K562 (cell line): Measurements from ENCODE around the gene G6PD. TPM values are rescaled to one million over a fixed set of nuclear protein-coding genes. Genes with fewer than 3 reads are reported as not detected.

ENCODE experiments used
- ATAC-seq: fragments of 200-7000 bp; cut with Tn5 transposase; 3 replicates; pipeline ENCODE4 v1.9.1; 2020; ENCODE audit warnings: moderate library complexity
- BruUV-seq: library from RNA; stranded (reverse); fragments of 400-500 nt; replicated peaks from 2 replicates; lab custom pipeline; 2021; lab: Mats Ljungman, UMichigan
- CTCF ChIA-PET: fragments of 300-600 bp; formaldehyde crosslinking; extraction: SDS; loops from one replicate; lab custom pipeline; 2021; ENCODE audit warnings: low intra/inter-chr PET ratio; lab: Yijun Ruan, JAX
- POLR2A ChIA-PET: fragments of 300-600, 350-650 bp; sonication (Branson Sonifier 250); formaldehyde crosslinking; extraction: SDS; loops from one replicate; lab custom pipeline; 2021; ENCODE audit warnings: antibody characterized with exemption, inconsistent platforms; lab: Yijun Ruan, JAX
- DNase-seq, 4 experiments: peaks; one replicate each; pipeline versions ENCODE4 v3.0.0 to v3.0.0-alpha.2; 2011 to 2018; ENCODE audit warnings: low spot score in 3 of 4, mixed read lengths in 3 of 4; ENCODE audit errors: extremely low read depth in 1 of 4
- FAIRE-seq: peaks from 2 replicates; lab custom pipeline; 2011; peaks lifted over from hg19 to GRCh38; lab: Jason Lieb, UNC
- H2AFZ ChIP-seq: 2 replicates; pipeline ENCODE4 v1.6.0; 2011; ENCODE audit warnings: low read depth, low read length, control low read depth, inconsistent platforms
- H3K27ac ChIP-seq: fragments of 200-600 bp; 3 replicates; pipeline ENCODE4 v1.8.0; 2011; ENCODE audit warnings: low read depth, mild to moderate bottlenecking, control low read depth, inconsistent platforms, low read length, moderate library complexity, mixed read lengths; ENCODE audit errors: extremely low read depth
- H3K27me3 ChIP-seq, 2 experiments: fragments of 300-600 bp in 1 of 2; 2 replicates in 1 of 2; 3 replicates in 1 of 2; pipeline versions ENCODE4 v1.6.0 to v1.8.0; 2011; ENCODE audit warnings: inconsistent platforms in 2 of 2, low read length in 2 of 2, mild to moderate bottlenecking in 1 of 2, mixed read lengths in 1 of 2, moderate library complexity in 1 of 2; ENCODE audit not compliant: control insufficient read depth in 2 of 2, insufficient read depth in 2 of 2
- H3K36me3 ChIP-seq: fragments of 300-600 bp; 3 replicates; pipeline ENCODE4 v1.8.0; 2011; ENCODE audit warnings: mild to moderate bottlenecking, low read length, inconsistent platforms; ENCODE audit not compliant: control insufficient read depth, insufficient read depth
- H3K4me1 ChIP-seq, 2 experiments: fragments of 200-600 bp in 1 of 2; replicated peaks in 1 of 2; 2 replicates in 1 of 2; 3 replicates in 1 of 2; pipeline versions ENCODE4 v1.5.1 to v1.8.0; 2011; ENCODE audit warnings: inconsistent platforms in 2 of 2, low read length in 2 of 2, mild to moderate bottlenecking in 1 of 2, mixed read lengths in 1 of 2, moderate library complexity in 1 of 2; ENCODE audit not compliant: control insufficient read depth in 2 of 2, insufficient read depth in 2 of 2
- H3K4me2 ChIP-seq: 2 replicates; pipeline ENCODE4 v1.6.1; 2011; ENCODE audit warnings: low read length, control low read depth, inconsistent platforms, mixed read lengths; ENCODE audit not compliant: insufficient read depth
- H3K4me3 ChIP-seq: fragments of 200-600 bp; sonication (generic), shearing (Covaris generic); 2 replicates; pipeline ENCODE4 v1.5.1; 2016; ENCODE audit warnings: control low read depth, inconsistent platforms
- H3K79me2 ChIP-seq: fragments of 200-600 bp; 3 replicates; pipeline ENCODE4 v1.8.0; 2011; ENCODE audit warnings: low read length, inconsistent platforms; ENCODE audit not compliant: control insufficient read depth, insufficient read depth
- H3K9ac ChIP-seq, 2 experiments: 2 replicates each; pipeline versions ENCODE4 v1.6.0 to v1.6.1; 2011; ENCODE audit warnings: low read depth in 2 of 2, low read length in 2 of 2, control low read depth in 1 of 2, inconsistent platforms in 1 of 2, mild to moderate bottlenecking in 1 of 2, mixed read lengths in 1 of 2; ENCODE audit not compliant: insufficient read depth in 1 of 2
- H3K9me1 ChIP-seq: one replicate; pipeline ENCODE4 v1.6.0; 2011; ENCODE audit warnings: inconsistent platforms, mild to moderate bottlenecking, low read length, moderate library complexity; ENCODE audit not compliant: control insufficient read depth, insufficient read depth
- H3K9me3 ChIP-seq: replicated peaks from 2 replicates; pipeline ENCODE4 v1.5.1; 2011; ENCODE audit warnings: low read depth, low read length, inconsistent platforms; ENCODE audit not compliant: control insufficient read depth, insufficient read depth
- H4K20me1 ChIP-seq: replicated peaks from 2 replicates; pipeline ENCODE4 v1.6.1; 2011; ENCODE audit warnings: low read length, inconsistent platforms, mixed read lengths; ENCODE audit not compliant: control insufficient read depth, insufficient read depth
- ARID3B ChIP-seq: fragments of 250-450 bp; sonication (Bioruptor Pico); IDR thresholded peaks from 2 replicates; pipeline ENCODE4 v1.4.0; 2020; ENCODE audit warnings: borderline replicate concordance
- CBFA2T2 ChIP-seq: fragments of 450-650 bp; conservative IDR thresholded peaks from 2 replicates; pipeline ENCODE4 v1.6.1; 2017; ENCODE audit warnings: mild to moderate bottlenecking
- GMEB1 ChIP-seq: fragments of 250-450 bp; sonication (Bioruptor Pico); IDR thresholded peaks from 2 replicates; pipeline ENCODE4 v1.4.0; 2020; ENCODE audit warnings: mild to moderate bottlenecking
- KLF13 ChIP-seq: fragments of 450-650 bp; IDR thresholded peaks from 2 replicates; pipeline ENCODE4 v1.6.1; 2016; ENCODE audit warnings: missing genetic modification characterization, low read depth, mild to moderate bottlenecking, missing compliant biosample characterization, moderate library complexity, borderline replicate concordance
- MBD2 ChIP-seq: sonication (generic); IDR thresholded peaks from 2 replicates; pipeline ENCODE4 v1.6.1; 2016; ENCODE audit warnings: low read depth, borderline replicate concordance
- MECOM ChIP-seq: fragments of 250-450 bp; sonication (Bioruptor Pico); IDR thresholded peaks from 2 replicates; pipeline ENCODE4 v1.8.0; 2022; ENCODE audit warnings: inconsistent platforms
- NCOA2 ChIP-seq, 2 experiments: fragments of 450-650 bp; IDR thresholded peaks; 2 replicates each; pipeline ENCODE4 v1.6.1; 2018; ENCODE audit warnings: mild to moderate bottlenecking in 2 of 2, moderate library complexity in 1 of 2; ENCODE audit not compliant: partially characterized antibody in 2 of 2
- POLR2B ChIP-seq: fragments of 450-650 bp; IDR thresholded peaks from 2 replicates; pipeline ENCODE4 v1.6.1; 2018; ENCODE audit warnings: low read depth; ENCODE audit not compliant: partially characterized antibody
- POLR3G ChIP-seq: IDR thresholded peaks from 2 replicates; pipeline ENCODE4 v1.6.1; 2011; ENCODE audit not compliant: insufficient read length, insufficient replicate concordance; ENCODE audit errors: extremely low read depth
- SRSF3 ChIP-seq: fragments of 200-400 bp; formaldehyde crosslinking; IDR thresholded peaks from 2 replicates; pipeline ENCODE4 v1.6.1; 2016; ENCODE audit warnings: mild to moderate bottlenecking, low read length, moderate library complexity; ENCODE audit not compliant: insufficient read depth
- TEAD2 ChIP-seq: fragments of 450-650 bp; IDR thresholded peaks from 2 replicates; pipeline ENCODE4 v1.6.1; 2016; ENCODE audit warnings: missing genetic modification characterization, control low read depth, missing compliant biosample characterization
- TEAD4 ChIP-seq, 2 experiments: sonication (generic) in 1 of 2; formaldehyde crosslinking in 1 of 2; IDR thresholded peaks; 2 replicates each; pipeline versions ENCODE4 v1.6.1 to v1.8.0; 2012 to 2022; ENCODE audit warnings: borderline replicate concordance in 1 of 2, inconsistent platforms in 1 of 2, low read length in 1 of 2, mild to moderate bottlenecking in 1 of 2, missing genetic modification reagents in 1 of 2
- TRIM28 ChIP-seq: fragments of 450-650 bp; IDR thresholded peaks from 2 replicates; pipeline ENCODE4 v1.6.1; 2017
- YBX1 ChIP-seq: fragments of 450-650 bp; IDR thresholded peaks from 2 replicates; pipeline ENCODE4 v1.7.1; 2016; ENCODE audit warnings: mild to moderate bottlenecking
- ZBED1 ChIP-seq: IDR thresholded peaks from 2 replicates; pipeline ENCODE4 v1.6.1; 2014
- ZNF586 ChIP-seq: fragments of 450-650 bp; formaldehyde crosslinking; conservative IDR thresholded peaks from 2 replicates; pipeline ENCODE4 v1.4.0; 2020; ENCODE audit warnings: mild to moderate bottlenecking, moderate library complexity
- ZNF76 ChIP-seq: fragments of 250-450 bp; sonication (Bioruptor Pico); IDR thresholded peaks from 2 replicates; pipeline ENCODE4 v1.4.0; 2020; ENCODE audit warnings: mild to moderate bottlenecking, moderate library complexity, borderline replicate concordance
- ZSCAN29 ChIP-seq: fragments of 450-650 bp; IDR thresholded peaks from 2 replicates; pipeline ENCODE4 v1.6.1; 2017
- WGBS: fragments of 100-300 bp; shearing (Covaris generic); methylation state at CpG from one replicate; pipeline ENCODE4 v1.1.6; 2016; ENCODE audit warnings: low coverage, mixed read lengths; ENCODE audit not compliant: insufficient coverage; ENCODE audit errors: missing lambda C conversion rate; 5-methylcytosine and 5-hydroxymethylcytosine counted together
- in situ Hi-C: fragments of 300-500 bp; cut with MboI; formaldehyde crosslinking; loops from 4 replicates; pipeline ENCODE4 v1.15.0; 2018; ENCODE audit warnings: inconsistent platforms, mixed read lengths
- intact Hi-C: fragments of 100-400 bp; cut with micrococcal nuclease; formaldehyde crosslinking; loops from 2 replicates; pipeline ENCODE4 v1.14.2; 2022
- polyA plus RNA-seq, 8 experiments: library from polyadenylated mRNA; depleted of rRNA in 4 of 8; stranded (reverse) in 5 of 8; unstranded in 3 of 8; fragments of >200 nt; fragmentation: Nextera tagmentation in 2 of 8; fragmentation: Illumina TruSeq in 1 of 8; extraction: Ambion mirVana in 2 of 8; extraction: Trizol in 1 of 8; gene quantifications; 2 replicates each; pipeline versions ENCODE4 v1.2.1 to v1.2.3, GENCODE V29; 2011 to 2014; ENCODE audit warnings: inconsistent platforms in 1 of 8, missing spikeins in 1 of 8
- total RNA-seq, 7 experiments: library from RNA; depleted of rRNA in 6 of 7; stranded (reverse); fragments of >200 nt in 6 of 7; fragmentation: Illumina TruSeq in 2 of 7; extraction: Trizol in 2 of 7; gene quantifications; 2 replicates each; pipeline versions ENCODE4 v1.2.1 to v1.2.3, GENCODE V29; 2011 to 2021; ENCODE audit warnings: low replicate concordance in 1 of 7
- TF ChIP-seq, protein P1 (sequence below): fragments of 450-650 bp; IDR thresholded peaks from one replicate; pipeline ENCODE4 v1.6.1; 2018; ENCODE audit warnings: mild to moderate bottlenecking, moderate library complexity; ENCODE audit not compliant: partially characterized antibody

Gene G6PD
- total and polyA plus RNA-seq, 9 of the 15 experiments (the other 6 are each of a cell fraction or from before 2014, with no cell fraction given): 2.9 to 222 (median 66.4) TPM

DNA sequence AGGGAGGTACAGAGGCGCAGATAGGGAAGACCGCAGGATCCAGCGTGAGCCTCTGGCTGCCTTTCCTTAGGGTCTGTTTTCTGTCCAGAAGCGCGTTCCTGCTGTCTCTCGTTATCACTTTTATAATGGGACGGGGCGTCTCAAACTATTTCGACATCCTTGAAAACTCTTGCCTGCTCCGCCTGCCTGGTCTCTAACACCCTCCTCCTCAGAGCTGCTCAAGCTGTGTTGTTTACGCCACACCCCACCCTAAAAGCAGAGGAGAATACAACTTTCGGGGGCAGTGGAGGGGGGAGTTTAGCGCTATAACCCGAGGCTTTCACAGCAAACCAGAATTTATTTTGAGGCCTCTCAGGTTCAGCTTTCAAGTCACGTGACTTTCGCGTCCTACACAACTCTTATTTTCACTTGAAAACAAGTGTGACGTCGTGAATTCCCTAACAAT is 30.0 kb downstream of the G6PD start:
- H3K27ac ChIP-seq: peak overlapping the region; percentile 90
- no peak for DNase-seq
- in situ Hi-C loops (no loop called here), intact Hi-C loops (loop anchor here (5.0 kb wide), 1 partner anchor 34 kb away; no protein-coding TSS in a partner anchor)
- ATAC-seq: peak; percentile 6
- TSS peak; percentile 97 for BruUV-seq
- peak overlapping the region; percentile 98 for H2AFZ ChIP-seq
- no peaks in the 10 kb centered on the region for H3K27me3 ChIP-seq
- ChIA-PET CTCF (interaction anchor here (0.6 kb wide), 1 partner anchor 427 kb away, joined by 4 read pairs; no protein-coding TSS in a partner anchor), POLR2A (interaction anchor here (0.6 to 1.7 kb wide), 7 partner anchors 11 to 148 kb away, joined by 3 to 8 read pairs (median 3); partner anchors contain the start of gene SLC10A3)
- H4K20me1 ChIP-seq: no peaks in the 10 kb centered on the region
- FAIRE-seq: no peak
- peak overlapping the region; percentile 78 to 93 for H3K9ac ChIP-seq
- 11% methylated on average over 16 of the region's 19 CpGs for WGBS
- H3K4me3 ChIP-seq: peak overlapping the region; percentile 89
- peak overlapping the region; percentile 99 for H3K4me2 ChIP-seq
- H3K36me3 ChIP-seq: peaks cover 10% of the 10 kb centered on the region; the same call in 2 of the 3 replicates
- peaks cover 13 to 34% of the 10 kb centered on the region in 2 experiments; a peak in 4 of 5 replicates for H3K4me1 ChIP-seq
- no peaks in the 10 kb centered on the region for H3K9me1 ChIP-seq
- H3K9me3 ChIP-seq: no peaks in the 10 kb centered on the region
- H3K79me2 ChIP-seq: peaks cover 25% of the 10 kb centered on the region
- TF ChIP-seq ZNF76 (CRISPR knock-in tag): no peak
- no peak for TF ChIP-seq ARID3B (CRISPR knock-in tag)
- no peak for TF ChIP-seq NCOA2 (IDR thresholded peaks at IDR 0.05; ENCODE audit: partially characterized antibody in 2 of 2)
- TF ChIP-seq ZSCAN29: no peak
- no peak for TF ChIP-seq SRSF3
- no peak for TF ChIP-seq TRIM28
- no peak for TF ChIP-seq GMEB1 (CRISPR knock-in tag)
- no peak for TF ChIP-seq MECOM (CRISPR knock-in tag)
- TF ChIP-seq CBFA2T2: peak; percentile 51; the same call in 1 of the 2 replicates
- no peak for TF ChIP-seq TEAD2 (tag)
- TF ChIP-seq, protein P1, sequence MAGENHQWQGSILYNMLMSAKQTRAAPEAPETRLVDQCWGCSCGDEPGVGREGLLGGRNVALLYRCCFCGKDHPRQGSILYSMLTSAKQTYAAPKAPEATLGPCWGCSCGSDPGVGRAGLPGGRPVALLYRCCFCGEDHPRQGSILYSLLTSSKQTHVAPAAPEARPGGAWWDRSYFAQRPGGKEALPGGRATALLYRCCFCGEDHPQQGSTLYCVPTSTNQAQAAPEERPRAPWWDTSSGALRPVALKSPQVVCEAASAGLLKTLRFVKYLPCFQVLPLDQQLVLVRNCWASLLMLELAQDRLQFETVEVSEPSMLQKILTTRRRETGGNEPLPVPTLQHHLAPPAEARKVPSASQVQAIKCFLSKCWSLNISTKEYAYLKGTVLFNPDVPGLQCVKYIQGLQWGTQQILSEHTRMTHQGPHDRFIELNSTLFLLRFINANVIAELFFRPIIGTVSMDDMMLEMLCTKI: no peak
- peak; percentile 30; the same call in 1 of the 2 replicates for TF ChIP-seq TEAD4 (IDR thresholded peaks at IDR 0.05; ENCODE audit: low read length)
- no peak for TF ChIP-seq TEAD4 (CRISPR knock-in tag; IDR thresholded peaks at IDR 0.05; ENCODE audit: borderline replicate concordance)
- no peak for TF ChIP-seq YBX1
- TF ChIP-seq ZNF586: no peak
- TF ChIP-seq ZBED1: no peak
- 0 out of 2 replicates have a peak, but pooled peaks have one; percentile 6 for TF ChIP-seq MBD2
- TF ChIP-seq POLR2B: no peak
- TF ChIP-seq KLF13 (tag): no peak
- no peak for TF ChIP-seq POLR3G
